GM18502 (cell line): Measurements from ENCODE around the gene SF3A2.

Experiments used
- ATAC-seq: cut with Tn5 transposase; IDR thresholded peaks from one replicate; pipeline ENCODE4 v1.9.1; 2021; ENCODE audit warnings: mild to moderate bottlenecking; ENCODE audit not compliant: unreplicated experiment, poor library complexity

SF3A2 gene

GRCh38 chr19:2207008-2207407 lies 29.6 kb upstream of the SF3A2 start:
- ATAC-seq: no peak

- no peak for ATAC-seq
Observed at GRCh38 chr19:2207991-2208860, 28.4 kb upstream of the SF3A2 start.

GRCh38 chr19:2208975-2209374 lies 27.6 kb upstream of the SF3A2 start:
- no peak for ATAC-seq

- no peak for ATAC-seq
Observed at GRCh38 chr19:2209408-2209807, 27.2 kb upstream of the SF3A2 start.

GRCh38 chr19:2210206-2210605 lies 26.4 kb upstream of the SF3A2 start:
- no peak for ATAC-seq

- no peak for ATAC-seq
Observed at GRCh38 chr19:2210987-2211740, 25.5 kb upstream of the SF3A2 start.

GRCh38 chr19:2212861-2213711 lies 23.5 kb upstream of the SF3A2 start:
- ATAC-seq: no peak

- ATAC-seq: no peak
Observed at GRCh38 chr19:2213799-2214198, 22.8 kb upstream of the SF3A2 start.

- ATAC-seq: no peak
Observed at GRCh38 chr19:2214251-2214650, 22.4 kb upstream of the SF3A2 start.

- no peak for ATAC-seq
Observed at GRCh38 chr19:2215281-2215751, 21.3 kb upstream of the SF3A2 start.

- no peak for ATAC-seq
Observed at GRCh38 chr19:2216361-2217225, 20.0 kb upstream of the SF3A2 start.

- ATAC-seq: no peak
Observed at GRCh38 chr19:2217591-2217990, 19.0 kb upstream of the SF3A2 start.

- ATAC-seq: no peak
Observed at GRCh38 chr19:2219726-2220125, 16.9 kb upstream of the SF3A2 start.

- no peak for ATAC-seq
Observed at GRCh38 chr19:2221250-2221831, 15.3 kb upstream of the SF3A2 start.

GRCh38 chr19:2221918-2222317 lies 14.7 kb upstream of the SF3A2 start:
- ATAC-seq: no peak

- ATAC-seq: no peak
Observed at GRCh38 chr19:2223391-2223790, 13.2 kb upstream of the SF3A2 start.

GRCh38 chr19:2223959-2224358 lies 12.7 kb upstream of the SF3A2 start:
- no peak for ATAC-seq

- no peak for ATAC-seq
Observed at GRCh38 chr19:2224754-2225349, 11.8 kb upstream of the SF3A2 start.
